ENCODE measurements around the gene ALB.

Gene ALB

DNA sequence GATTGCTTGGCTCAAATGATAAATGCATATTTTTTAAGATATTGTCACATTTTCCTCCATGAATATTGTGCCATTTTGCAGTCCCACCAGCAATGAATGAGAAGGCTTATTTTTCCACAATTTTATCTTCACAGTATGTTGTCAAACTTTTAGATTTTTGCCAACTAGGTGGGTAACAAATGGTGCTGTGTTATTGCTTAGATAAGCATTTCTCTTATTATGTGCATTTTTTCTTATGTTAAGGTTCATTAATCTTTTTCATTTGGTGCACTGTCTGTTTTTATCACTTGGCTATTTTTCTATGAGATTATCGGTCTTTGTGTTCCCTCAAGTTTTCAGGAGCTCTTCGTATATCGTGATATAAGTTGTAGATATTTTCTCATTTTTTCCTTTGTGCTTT is 64.1 kb downstream of the ALB start:
- no peak overlapping the region for H3K4me3 ChIP-seq (ENCODE audit: low read length)
- TF ChIP-seq, protein P1, sequence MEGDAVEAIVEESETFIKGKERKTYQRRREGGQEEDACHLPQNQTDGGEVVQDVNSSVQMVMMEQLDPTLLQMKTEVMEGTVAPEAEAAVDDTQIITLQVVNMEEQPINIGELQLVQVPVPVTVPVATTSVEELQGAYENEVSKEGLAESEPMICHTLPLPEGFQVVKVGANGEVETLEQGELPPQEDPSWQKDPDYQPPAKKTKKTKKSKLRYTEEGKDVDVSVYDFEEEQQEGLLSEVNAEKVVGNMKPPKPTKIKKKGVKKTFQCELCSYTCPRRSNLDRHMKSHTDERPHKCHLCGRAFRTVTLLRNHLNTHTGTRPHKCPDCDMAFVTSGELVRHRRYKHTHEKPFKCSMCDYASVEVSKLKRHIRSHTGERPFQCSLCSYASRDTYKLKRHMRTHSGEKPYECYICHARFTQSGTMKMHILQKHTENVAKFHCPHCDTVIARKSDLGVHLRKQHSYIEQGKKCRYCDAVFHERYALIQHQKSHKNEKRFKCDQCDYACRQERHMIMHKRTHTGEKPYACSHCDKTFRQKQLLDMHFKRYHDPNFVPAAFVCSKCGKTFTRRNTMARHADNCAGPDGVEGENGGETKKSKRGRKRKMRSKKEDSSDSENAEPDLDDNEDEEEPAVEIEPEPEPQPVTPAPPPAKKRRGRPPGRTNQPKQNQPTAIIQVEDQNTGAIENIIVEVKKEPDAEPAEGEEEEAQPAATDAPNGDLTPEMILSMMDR (IDR thresholded peaks at IDR 0.05; ENCODE audit: insufficient read depth, low read depth, low read length, missing control alignments), result no peak
- no peak for DNase-seq (ENCODE audit: low read depth)

DNA sequence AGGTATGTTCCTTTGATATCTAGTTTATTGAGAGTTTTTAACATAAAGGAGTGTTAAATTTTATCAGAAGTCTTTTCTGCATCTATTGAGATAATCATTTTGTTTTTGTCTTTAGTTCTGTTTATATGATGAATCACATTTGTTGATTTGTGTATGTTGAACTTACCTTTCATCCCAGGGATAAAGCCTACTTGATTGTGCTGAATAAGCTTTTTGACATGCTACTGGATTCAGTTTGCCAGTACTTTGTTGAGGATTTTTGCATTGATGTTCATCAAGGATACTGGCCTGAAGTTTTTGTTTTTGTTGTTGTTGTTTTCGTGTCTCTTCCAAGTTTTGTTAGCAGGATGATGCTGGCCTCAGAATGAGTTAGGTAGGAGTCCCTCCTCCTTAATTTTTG is 66.6 kb downstream of the ALB start:
- TF ChIP-seq, protein P1 (IDR thresholded peaks at IDR 0.05; ENCODE audit: insufficient read depth, low read depth, low read length, missing control alignments), result no peak
- H3K4me3 ChIP-seq (ENCODE audit: low read length), result no peak overlapping the region
- no peak for DNase-seq (ENCODE audit: low read depth)

Data from epithelial cell of esophagus (primary cell).